22Rv1 (cell line): Measurements from ENCODE around the gene C1QTNF9.

Experiments used
- CTCF ChIP-seq: fragments of 450-650 bp; IDR thresholded peaks from 2 replicates; pipeline ENCODE4 v1.5.1; 2017; ENCODE audit warnings: mild to moderate bottlenecking
- ZFX ChIP-seq: fragments of 450-650 bp; IDR thresholded peaks from 2 replicates; pipeline ENCODE4 v1.6.1; 2017; ENCODE audit warnings: antibody characterized with exemption, borderline replicate concordance

- TF ChIP-seq CTCF (no peak), ZFX (no peak)
Measured at GRCh38 chr13:24299488-24300114, 9.8 kb upstream of the C1QTNF9 start.
